ENCODE results near the gene TBC1D16. TPM values are rescaled to one million over a fixed set of nuclear protein-coding genes. Genes with fewer than 3 reads are reported as not detected.

The TBC1D16 gene
- polyA plus RNA-seq, 1 experiment, result 9.0 TPM

DNA sequence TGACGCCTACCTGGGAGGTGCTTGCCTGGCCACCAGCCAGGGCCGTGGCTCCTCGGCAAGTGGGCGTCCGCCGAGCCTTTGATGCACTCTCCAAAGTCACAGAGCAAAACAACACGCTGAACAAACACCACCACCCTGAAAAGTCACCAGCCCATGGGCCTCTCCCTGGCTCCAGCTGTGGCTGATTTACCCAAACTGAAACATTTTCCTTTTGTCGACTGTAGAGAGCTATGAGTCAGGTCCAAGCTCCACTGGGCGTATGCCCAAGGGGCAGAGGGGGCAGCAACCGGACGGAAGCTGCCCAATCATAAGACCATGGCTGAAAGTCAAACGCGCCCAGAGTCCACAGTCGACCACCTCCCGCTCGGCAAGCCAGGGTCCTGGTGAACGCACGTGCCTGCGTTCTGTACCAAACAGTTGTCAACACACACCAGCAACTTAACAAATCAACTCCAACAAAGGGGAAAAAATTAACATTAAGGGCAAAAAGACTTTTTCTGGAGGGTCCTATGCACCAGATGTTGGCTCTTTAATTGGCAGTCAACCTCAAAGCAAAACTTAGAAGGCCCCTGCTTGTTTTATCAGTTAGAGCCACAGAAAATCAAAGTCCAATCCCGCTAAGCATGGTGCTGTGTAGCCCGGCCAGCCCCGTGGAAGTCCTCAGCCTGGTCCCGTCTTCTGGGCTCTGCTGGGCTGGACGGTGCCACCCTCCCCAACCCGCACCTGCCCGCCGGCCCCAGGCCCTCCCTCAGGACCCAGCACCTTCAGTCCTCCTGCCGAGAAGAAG is 47.3 kb downstream of the TBC1D16 start:
- ChIA-PET POLR2A (no interaction called here), CTCF (interaction anchor here (0.6 to 2.7 kb wide), 7 partner anchors 13 to 199 kb away, joined by 3 to 11 read pairs (median 4); partner anchors contain the start of gene CBX4)

GRCh38 chr17:79987935-79988184 is 47.8 kb downstream of the TBC1D16 start:
- no peaks in the 10 kb centered on the region for H3K27me3 ChIP-seq (ENCODE audit: control insufficient read depth, insufficient read depth, low read length)
- no peak for TF ChIP-seq CTCF (IDR thresholded peaks at IDR 0.05; ENCODE audit: insufficient read depth, low read depth, low read length)
- peak overlapping the region; percentile 29; the same call in 1 of the 2 replicates for H3K4me3 ChIP-seq (ENCODE audit: low read depth, low read length)
- no peaks in the 10 kb centered on the region for H3K36me3 ChIP-seq (ENCODE audit: control insufficient read depth, insufficient read depth, low read length)
- POLR2A ChIA-PET, result no interaction called here
- CTCF ChIA-PET, result interaction anchor here (0.6 to 2.1 kb wide), 6 partner anchors 13 to 198 kb away, joined by 3 to 9 read pairs (median 4); partner anchors contain the start of gene CBX4
- no peak for DNase-seq (ENCODE audit: low read depth)

More for the DNA sequence above, 47.3 kb downstream of the TBC1D16 start:
- peak overlapping the region; percentile 29; the same call in 1 of the 2 replicates for H3K4me3 ChIP-seq (ENCODE audit: low read depth, low read length)
- no peak for TF ChIP-seq CTCF (IDR thresholded peaks at IDR 0.05; ENCODE audit: insufficient read depth, low read depth, low read length)
- no peak for DNase-seq (ENCODE audit: low read depth)
- no peaks in the 10 kb centered on the region for H3K27me3 ChIP-seq (ENCODE audit: control insufficient read depth, insufficient read depth, low read length)
- H3K36me3 ChIP-seq (ENCODE audit: control insufficient read depth, insufficient read depth, low read length), result no peaks in the 10 kb centered on the region

DNA sequence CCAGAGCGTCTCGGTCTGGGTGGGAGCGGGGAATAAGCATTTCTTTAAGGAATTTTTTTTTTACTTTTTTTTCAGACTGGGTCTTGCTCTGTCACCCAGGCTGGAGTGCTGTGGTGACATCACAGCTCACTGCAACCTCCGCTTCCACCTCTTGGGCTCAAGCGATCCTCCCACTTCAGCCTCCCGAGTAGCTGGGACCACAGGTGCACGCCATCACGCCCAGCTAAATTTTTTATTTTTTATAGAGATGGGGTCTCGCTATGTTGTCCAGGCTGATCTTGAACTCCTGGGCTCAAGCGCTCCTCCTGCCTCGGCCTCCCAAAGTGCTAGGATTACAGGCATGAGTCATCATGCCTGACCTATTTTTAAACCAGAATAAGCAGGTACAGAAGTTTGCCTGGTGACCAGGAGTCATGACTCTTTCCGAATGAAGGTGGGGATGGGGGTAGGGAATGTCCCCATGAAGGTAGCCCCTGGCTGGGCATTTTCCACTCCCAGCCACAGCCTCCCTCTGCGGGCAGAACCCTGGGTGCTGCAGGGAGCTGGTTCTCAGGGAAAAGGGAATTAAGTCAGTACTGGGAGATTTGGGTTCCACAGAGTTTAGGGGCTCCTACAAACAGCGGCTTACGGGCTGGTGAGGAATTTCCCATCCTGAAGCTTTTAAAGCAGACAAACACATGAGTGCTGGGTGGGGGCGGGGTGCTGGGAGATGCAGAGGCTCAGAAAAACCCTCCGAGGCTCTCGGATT is 48.3 kb downstream of the TBC1D16 start:
- Histone ChIP-seq H3K27me3 (ENCODE audit: control insufficient read depth, insufficient read depth, low read length) (no peaks in the 10 kb centered on the region), H3K4me3 (ENCODE audit: low read depth, low read length) (no peak overlapping the region), H3K36me3 (ENCODE audit: control insufficient read depth, insufficient read depth, low read length) (no peaks in the 10 kb centered on the region)
- ChIA-PET CTCF (interaction anchor here (0.6 to 2.1 kb wide), 8 partner anchors 12 to 245 kb away, joined by 3 to 9 read pairs (median 4); partner anchors contain the start of gene CBX4), POLR2A (no interaction called here)
- TF ChIP-seq CTCF (IDR thresholded peaks at IDR 0.05; ENCODE audit: insufficient read depth, low read depth, low read length), result no peak
- DNase-seq (ENCODE audit: low read depth), result no peak

DNA sequence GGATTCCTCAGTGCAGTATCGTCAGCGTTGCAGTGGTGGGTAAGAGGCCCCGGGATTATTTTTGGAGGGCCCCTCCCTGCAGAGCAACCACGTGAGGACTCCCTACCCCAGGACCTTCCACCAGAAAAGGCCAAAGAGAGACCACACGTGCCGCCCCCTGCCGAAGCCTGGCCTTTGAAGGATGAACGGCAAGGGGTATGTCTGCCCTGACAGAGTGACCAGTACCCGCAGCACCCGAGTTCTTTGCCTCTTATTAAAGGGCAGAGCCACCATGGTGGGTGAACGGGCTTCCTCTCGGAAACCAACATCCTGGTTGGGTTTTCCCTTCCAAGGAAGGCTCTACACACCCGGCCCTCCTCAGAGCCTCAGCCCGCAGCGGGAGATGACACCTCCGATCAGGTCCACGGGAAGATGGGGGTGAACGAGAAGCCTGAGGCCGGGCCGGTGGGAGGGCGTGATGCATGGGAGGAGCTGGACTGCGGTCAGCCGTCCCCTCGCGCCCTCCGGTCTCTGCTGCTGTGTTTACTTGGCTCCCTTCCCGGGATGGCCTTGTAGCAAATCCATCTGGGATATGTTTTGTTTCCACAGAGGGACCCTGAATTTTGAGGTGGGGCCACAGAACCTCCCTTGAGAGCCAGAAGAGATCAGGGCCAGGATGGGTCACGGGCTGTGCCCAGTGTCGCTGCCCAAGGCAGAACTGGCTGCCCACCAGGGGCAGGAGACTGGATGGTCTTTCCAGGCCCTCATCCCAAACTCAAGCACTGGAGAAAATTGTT is 49.1 kb downstream of the TBC1D16 start:
- Histone ChIP-seq H3K4me3 (ENCODE audit: low read depth, low read length) (no peak overlapping the region), H3K36me3 (ENCODE audit: control insufficient read depth, insufficient read depth, low read length) (no peaks in the 10 kb centered on the region), H3K27me3 (ENCODE audit: control insufficient read depth, insufficient read depth, low read length) (no peaks in the 10 kb centered on the region)
- ChIA-PET POLR2A (no interaction called here), CTCF (interaction anchor here (1.0 to 2.1 kb wide), 7 partner anchors 11 to 244 kb away, joined by 3 to 9 read pairs (median 3); partner anchors contain the start of gene CBX4)
- TF ChIP-seq CTCF (IDR thresholded peaks at IDR 0.05; ENCODE audit: insufficient read depth, low read depth, low read length), result no peak
- no peak for DNase-seq (ENCODE audit: low read depth)
